Thymus (tissue), 11 donors: ENCODE measurements around the gene PSMD5. TPM values are rescaled to one million over a fixed set of nuclear protein-coding genes. Genes with fewer than 3 reads are reported as not detected.

ENCODE experiments used
- DNase-seq, 9 donors: peaks; one replicate each; pipeline ENCODE4 v3.0.0-alpha.2; 2013; ENCODE audit warnings: low spot score in 9 of 9, low read depth in 6 of 9, missing footprints in 1 of 9
- H3K27ac ChIP-seq, 2 donors: one replicate each; pipeline ENCODE4 v1.5.1; 2013; ENCODE audit warnings: control low read depth in 1 of 2, low read depth in 1 of 2, low read length in 1 of 2, mild to moderate bottlenecking in 1 of 2, moderate library complexity in 1 of 2
- H3K27me3 ChIP-seq, 2 donors: one replicate each; pipeline ENCODE4 v1.5.1; 2013; ENCODE audit warnings: low read length in 1 of 2; ENCODE audit not compliant: control insufficient read depth in 2 of 2, insufficient read depth in 1 of 2
- H3K36me3 ChIP-seq, 2 donors: one replicate each; pipeline ENCODE4 v1.5.1; 2013; ENCODE audit warnings: low read length in 1 of 2, mild to moderate bottlenecking in 1 of 2, moderate library complexity in 1 of 2; ENCODE audit not compliant: control insufficient read depth in 2 of 2, insufficient read depth in 2 of 2
- H3K4me1 ChIP-seq, 2 donors: one replicate each; pipeline ENCODE4 v1.5.1; 2013; ENCODE audit warnings: low read length in 2 of 2; ENCODE audit not compliant: control insufficient read depth in 2 of 2, insufficient read depth in 2 of 2
- H3K4me3 ChIP-seq, 2 donors: one replicate each; pipeline ENCODE4 v1.5.1; 2013; ENCODE audit warnings: low read length in 2 of 2, control low read depth in 1 of 2, mild to moderate bottlenecking in 1 of 2
- H3K9me3 ChIP-seq, 2 donors: one replicate each; pipeline ENCODE4 v1.5.1; 2013; ENCODE audit warnings: low read length in 1 of 2, mild to moderate bottlenecking in 1 of 2; ENCODE audit not compliant: control insufficient read depth in 2 of 2, insufficient read depth in 1 of 2
- WGBS: extraction: QIAGEN DNeasy Blood & Tissue Kit; methylation state at CpG from one replicate; pipeline ENCODE4 v1.1.7; 2013; 5-methylcytosine and 5-hydroxymethylcytosine counted together
- polyA plus RNA-seq: library from polyadenylated mRNA; stranded (reverse); fragments of 200-250 nt; gene quantifications from one replicate; pipeline ENCODE4 v1.2.3, GENCODE V29; 2013
- total RNA-seq: library from RNA; stranded (reverse); fragments of 120-200 nt; gene quantifications from one replicate; pipeline ENCODE4 v1.2.4, GENCODE V29; 2013
- donor health status: healthy.

PSMD5 gene
- total and polyA plus RNA-seq, 2 donors, result 17.6 to 24.2 TPM

DNA sequence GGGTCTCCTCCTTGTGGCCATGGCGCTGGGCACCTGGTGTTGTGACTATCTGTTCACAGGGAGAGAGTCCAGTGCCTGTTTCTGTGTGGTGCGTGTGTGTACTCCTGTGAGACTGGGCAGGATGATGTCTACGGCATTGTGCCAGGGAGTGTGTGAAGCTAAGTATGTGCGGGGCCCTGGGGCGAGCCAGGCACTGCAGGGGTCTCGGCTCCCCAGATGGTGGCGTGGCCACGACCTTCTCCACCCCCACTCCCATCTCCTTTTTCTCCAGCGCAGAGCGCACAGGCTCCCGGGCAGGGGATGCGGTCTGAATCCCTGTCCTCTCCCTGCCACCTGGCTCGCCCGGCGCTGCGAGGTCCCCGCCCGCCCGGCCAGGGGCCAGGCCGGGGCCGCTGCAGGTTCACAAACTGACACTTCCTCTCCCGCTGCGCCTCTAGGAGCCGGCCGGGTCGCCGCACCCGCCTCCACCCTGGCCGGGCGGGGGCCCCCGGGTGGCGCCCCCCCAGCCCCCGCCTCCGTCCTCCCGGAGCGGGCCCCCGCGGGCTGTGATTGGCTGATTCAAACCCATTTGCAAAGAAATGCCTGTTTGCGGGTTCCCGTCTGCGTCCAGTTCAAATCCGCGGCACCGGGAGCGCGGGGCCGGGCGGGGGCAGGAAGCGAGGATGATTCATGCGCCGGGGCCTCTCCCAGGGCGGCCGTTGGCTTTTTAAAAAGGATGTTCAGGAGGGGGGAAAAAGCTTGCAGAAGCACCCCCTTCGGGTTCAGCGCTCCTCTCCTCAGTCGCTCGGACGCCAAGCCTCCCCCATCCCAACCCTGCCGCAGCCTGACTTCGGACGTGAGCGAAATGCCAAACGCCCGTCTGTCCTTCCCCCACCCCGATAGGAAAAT, 33.5 kb upstream of the PSMD5 start:
- WGBS, result 3% methylated on average over 65 of the region's 65 CpGs
- Histone ChIP-seq H3K27ac (peak overlapping the region; percentile 93 to 99), H3K9me3 (no peaks in the 10 kb centered on the region), H3K27me3 (no peaks in the 10 kb centered on the region), H3K4me3 (peak overlapping the region; percentile 71 to 77), H3K36me3 (peaks cover 19 to 34% of the 10 kb centered on the region in 2 donors), H3K4me1 (peaks cover 23 to 57% of the 10 kb centered on the region in 2 donors)
- peak in 3 of 9 donors; percentile 69 to 87 (median 70) for DNase-seq

DNA sequence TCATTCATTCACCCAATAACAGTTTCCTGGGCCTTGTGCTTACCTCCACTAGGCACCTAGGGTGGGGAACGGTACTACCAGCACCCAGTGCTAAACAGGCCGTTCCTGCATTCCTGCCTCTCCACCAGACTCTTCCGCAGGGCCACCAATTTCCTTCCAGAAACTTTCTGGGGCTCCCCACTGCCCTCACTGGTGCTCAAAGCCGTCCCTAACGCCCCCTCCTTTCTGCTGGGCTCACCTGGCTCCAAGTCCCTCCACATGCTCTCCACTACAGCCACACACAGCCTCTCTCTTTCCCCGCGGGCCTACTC, 32.9 kb upstream of the PSMD5 start:
- Histone ChIP-seq H3K4me1 (peaks cover 23 to 57% of the 10 kb centered on the region in 2 donors), H3K27ac (peak overlapping the region; percentile 93 to 99), H3K36me3 (peaks cover 19 to 39% of the 10 kb centered on the region in 2 donors), H3K4me3 (peak overlapping the region; percentile 71 to 77), H3K27me3 (no peaks in the 10 kb centered on the region), H3K9me3 (no peaks in the 10 kb centered on the region)
- 66% methylated on average over 7 of the region's 7 CpGs for WGBS
- DNase-seq, result no peak

- Histone ChIP-seq H3K9me3 (no peaks in the 10 kb centered on the region), H3K27me3 (no peaks in the 10 kb centered on the region), H3K4me1 (peaks cover 21 to 60% of the 10 kb centered on the region in 2 donors), H3K27ac (peak overlapping the region; percentile 93 to 99), H3K36me3 (peaks cover 23 to 43% of the 10 kb centered on the region in 2 donors), H3K4me3 (peak overlapping the region in 1 of 2 donors; percentile 77)
- DNase-seq, result no peak
- 95% methylated on average over 4 of the region's 4 CpGs for WGBS
Measured at GRCh38 chr9:120875195-120875565, 32.5 kb upstream of the PSMD5 start.

DNA sequence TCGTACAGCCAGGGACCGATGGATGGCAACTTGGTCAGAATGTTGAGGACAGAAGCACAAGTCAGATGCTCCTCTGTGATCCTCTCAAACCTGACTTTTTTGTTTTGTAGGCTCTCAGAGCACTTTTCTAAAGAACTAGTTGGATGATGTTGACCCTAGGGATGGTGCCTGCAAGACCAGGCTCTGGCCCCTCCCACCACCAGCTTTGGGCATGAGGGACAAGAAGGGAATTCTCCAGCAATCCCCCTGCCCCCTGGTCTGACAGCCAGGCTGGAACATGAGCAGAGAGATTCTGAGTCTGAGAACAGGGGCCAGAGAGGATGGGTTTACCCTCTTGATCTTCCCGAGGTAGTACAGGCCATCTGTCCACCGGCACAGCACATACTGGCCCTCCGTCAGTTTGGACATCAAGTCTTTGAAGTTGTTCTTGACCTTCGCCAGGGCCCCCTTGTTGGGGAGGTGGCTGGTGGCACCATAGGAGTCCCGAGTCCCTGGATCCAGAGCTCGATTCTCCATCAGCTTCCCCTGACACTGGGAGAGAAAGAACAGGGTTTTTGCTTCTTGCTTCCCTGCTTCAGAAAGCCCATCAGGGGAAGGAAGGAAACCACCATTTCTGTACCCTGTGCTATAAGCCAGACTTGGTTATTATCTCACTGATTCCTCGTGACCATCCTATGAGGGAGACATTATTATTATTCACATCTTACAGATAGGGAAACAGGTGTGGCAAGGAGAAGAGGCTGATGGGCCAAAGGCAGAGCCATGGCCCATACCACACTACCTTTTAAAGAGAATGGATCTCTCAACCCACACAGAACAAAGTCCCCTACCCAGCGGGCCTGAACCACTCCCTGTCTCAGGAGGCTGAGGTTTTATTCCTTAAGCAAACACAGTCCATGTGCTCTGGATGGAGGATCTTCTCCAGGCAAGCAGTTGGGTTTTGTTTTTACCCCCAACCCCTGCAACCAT, 31.8 kb upstream of the PSMD5 start:
- WGBS, result 97% methylated on average over 10 of the region's 10 CpGs
- H3K27ac ChIP-seq, result peak overlapping the region; percentile 33 to 93
- H3K27me3 ChIP-seq, result no peaks in the 10 kb centered on the region
- peaks cover 24 to 50% of the 10 kb centered on the region in 2 donors for H3K36me3 ChIP-seq
- no peak overlapping the region for H3K4me3 ChIP-seq
- no peaks in the 10 kb centered on the region for H3K9me3 ChIP-seq
- DNase-seq, result no peak
- peaks cover 18 to 60% of the 10 kb centered on the region in 2 donors for H3K4me1 ChIP-seq

DNA sequence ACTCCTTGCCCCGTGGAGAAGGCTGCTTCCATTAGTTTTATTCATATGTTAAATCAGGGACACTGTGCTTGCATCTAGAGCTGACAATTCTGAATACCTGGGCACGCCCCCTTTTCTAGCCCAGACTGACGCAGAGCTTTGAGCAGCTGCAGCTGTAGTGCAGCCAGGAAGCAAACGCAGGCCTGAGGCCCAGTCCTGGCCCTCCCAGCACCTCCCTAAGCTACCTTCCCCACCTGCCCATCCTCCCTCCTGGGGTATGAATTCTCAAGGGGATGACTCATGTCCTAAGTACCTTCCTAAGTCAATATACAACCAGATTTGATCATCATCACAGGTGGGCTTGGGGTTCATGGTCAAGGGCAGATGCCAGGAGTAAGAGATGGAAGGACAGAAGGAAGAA, 30.8 kb upstream of the PSMD5 start:
- H3K27me3 ChIP-seq, result no peaks in the 10 kb centered on the region
- peak overlapping the region in 1 of 2 donors; percentile 60 for H3K27ac ChIP-seq
- H3K9me3 ChIP-seq, result no peaks in the 10 kb centered on the region
- no peak overlapping the region for H3K4me3 ChIP-seq
- peaks cover 24 to 51% of the 10 kb centered on the region in 2 donors for H3K36me3 ChIP-seq
- WGBS, result 87% methylated on average over 4 of the region's 4 CpGs
- DNase-seq, result peak in 1 of 9 donors; percentile 42
- peaks cover 9 to 56% of the 10 kb centered on the region in 2 donors for H3K4me1 ChIP-seq

- peaks cover 4 to 56% of the 10 kb centered on the region in 2 donors for H3K4me1 ChIP-seq
- H3K36me3 ChIP-seq, result peaks cover 24 to 55% of the 10 kb centered on the region in 2 donors
- no peaks in the 10 kb centered on the region for H3K27me3 ChIP-seq
- 90% methylated on average over 3 of the region's 3 CpGs for WGBS
- DNase-seq, result no peak
- no peak overlapping the region for H3K4me3 ChIP-seq
- peak overlapping the region; percentile 60 to 69 for H3K27ac ChIP-seq
- H3K9me3 ChIP-seq, result no peaks in the 10 kb centered on the region
Measured at GRCh38 chr9:120872791-120873502, 30.2 kb upstream of the PSMD5 start.

DNA sequence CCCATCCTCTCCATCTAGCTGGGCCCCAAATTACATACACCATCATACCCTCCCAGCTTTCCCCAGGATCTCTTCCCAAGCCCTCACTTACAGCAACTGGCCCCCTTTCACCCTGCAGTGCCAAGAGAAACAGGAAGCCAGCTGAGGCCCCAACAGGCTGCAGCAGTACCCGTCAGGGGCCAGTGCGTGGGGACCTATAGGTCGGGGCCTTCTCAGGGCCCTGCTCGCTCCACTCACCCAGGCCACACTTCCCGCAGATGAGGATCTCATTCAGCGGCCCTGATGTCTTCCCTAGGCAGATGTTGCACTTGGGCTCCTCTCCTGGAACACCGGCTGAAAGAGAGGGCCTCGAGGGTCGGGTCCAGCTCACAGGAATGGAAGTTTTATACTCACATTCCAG, 27.5 kb upstream of the PSMD5 start:
- Histone ChIP-seq H3K27ac (peak overlapping the region in 1 of 2 donors; percentile 55), H3K9me3 (no peaks in the 10 kb centered on the region), H3K36me3 (peaks cover 49 to 79% of the 10 kb centered on the region in 2 donors), H3K27me3 (no peaks in the 10 kb centered on the region), H3K4me3 (no peak overlapping the region), H3K4me1 (peaks cover 0 to 41% of the 10 kb centered on the region in 2 donors)
- 87% methylated on average over 9 of the region's 9 CpGs for WGBS
- peak in 1 of 9 donors; percentile 34 for DNase-seq

DNA sequence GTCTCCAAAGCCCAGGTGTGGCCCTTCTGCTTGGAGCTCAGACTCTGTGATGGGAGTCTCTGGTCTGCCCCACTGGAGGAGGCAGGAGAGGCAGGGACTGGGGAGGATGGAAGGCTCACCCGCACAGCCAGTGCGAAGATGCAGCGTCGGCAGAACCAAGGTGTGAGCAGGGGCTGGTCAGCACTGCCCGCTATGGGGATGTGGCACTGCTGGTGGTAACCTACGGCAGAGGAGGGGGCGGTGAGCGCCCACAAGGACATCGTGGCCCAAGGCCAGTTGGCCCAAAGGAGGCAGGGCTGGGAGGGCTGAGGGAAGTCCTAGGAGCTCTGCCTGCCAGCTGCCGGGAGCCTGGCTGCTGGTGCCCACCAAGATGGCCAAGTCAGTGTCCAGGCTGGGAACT, 27.0 kb upstream of the PSMD5 start:
- Histone ChIP-seq H3K36me3 (peaks cover 52 to 79% of the 10 kb centered on the region in 2 donors), H3K4me1 (peaks cover 0 to 40% of the 10 kb centered on the region in 2 donors), H3K4me3 (no peak overlapping the region), H3K9me3 (no peaks in the 10 kb centered on the region), H3K27me3 (no peaks in the 10 kb centered on the region), H3K27ac (peak overlapping the region; percentile 56 to 89)
- peak in 1 of 9 donors; percentile 18 for DNase-seq
- 95% methylated on average over 10 of the region's 10 CpGs for WGBS
